ENCODE results near the gene SOX8. TPM values are rescaled to one million over a fixed set of nuclear protein-coding genes. Genes with fewer than 3 reads are reported as not detected.

Gene SOX8
- total RNA-seq, 1 donor from 2014 or later = 0.81 TPM

DNA sequence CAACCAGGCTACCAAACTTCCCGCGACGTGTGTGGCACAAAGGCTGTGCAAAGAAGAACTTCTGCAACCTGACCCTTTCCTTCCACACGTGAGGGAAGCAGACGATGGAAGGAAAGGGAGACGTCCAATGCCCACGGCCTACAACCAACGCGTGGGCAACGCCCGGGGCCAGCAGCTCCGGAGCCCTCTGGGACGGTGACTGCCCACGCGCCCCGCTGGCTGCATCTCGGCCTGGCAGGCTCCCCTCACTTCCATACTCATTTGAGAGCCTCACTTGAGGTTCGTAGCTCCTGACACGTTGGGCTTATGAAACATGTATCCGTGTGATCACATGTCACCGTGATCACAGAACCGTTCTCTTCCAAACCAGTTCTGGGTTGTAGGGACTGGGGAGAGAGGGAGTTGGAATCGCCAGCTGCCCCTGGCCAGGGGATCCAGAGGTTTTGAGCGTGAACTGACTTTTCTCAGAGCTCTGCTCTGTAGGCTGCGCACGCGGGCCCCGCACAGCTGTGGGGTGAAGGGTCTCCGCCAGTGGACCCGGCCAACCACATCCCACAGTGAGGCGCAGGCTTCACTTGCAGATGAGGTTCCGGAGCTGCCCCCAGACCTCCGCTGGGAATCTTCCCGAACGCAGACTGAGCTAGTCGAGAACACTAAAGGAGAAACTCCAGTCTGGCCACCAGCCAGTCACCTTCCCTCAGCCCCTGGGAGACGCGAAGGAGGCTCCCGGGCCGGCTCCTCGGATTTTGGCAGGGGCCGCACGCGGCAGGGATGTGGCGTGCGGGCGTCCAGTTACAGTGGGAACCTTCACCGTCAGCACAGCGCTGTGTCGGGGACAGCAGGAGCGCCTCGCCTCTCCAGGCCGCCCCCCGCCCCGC lies 11.8 kb upstream of the SOX8 start:
- H3K4me3 ChIP-seq = peak overlapping the region; percentile 98
- no peaks in the 10 kb centered on the region for H3K9me3 ChIP-seq
- intact Hi-C loops (cut with DNase I) = no loop called here
- peaks cover 12% of the 10 kb centered on the region for H3K4me1 ChIP-seq
- H3K27ac ChIP-seq = peak overlapping the region; percentile 85
- H3K27me3 ChIP-seq = no peaks in the 10 kb centered on the region
- DNase-seq (peak; percentile 70), ATAC-seq (no peak)
- H3K36me3 ChIP-seq = no peaks in the 10 kb centered on the region
- TF ChIP-seq CTCF (IDR thresholded peaks at IDR 0.05) = no peak

GRCh38 chr16:970386-970765 lies 11.2 kb upstream of the SOX8 start:
- no peaks in the 10 kb centered on the region for H3K27me3 ChIP-seq
- no peaks in the 10 kb centered on the region for H3K36me3 ChIP-seq
- no peaks in the 10 kb centered on the region for H3K9me3 ChIP-seq
- no peak for TF ChIP-seq CTCF (IDR thresholded peaks at IDR 0.05)
- intact Hi-C loops (cut with DNase I) = no loop called here
- DNase-seq = no peak
- peak; percentile 50 for ATAC-seq
- peak overlapping the region; percentile 98 for H3K4me3 ChIP-seq
- peaks cover 12% of the 10 kb centered on the region for H3K4me1 ChIP-seq
- H3K27ac ChIP-seq = peak overlapping the region; percentile 85

DNA sequence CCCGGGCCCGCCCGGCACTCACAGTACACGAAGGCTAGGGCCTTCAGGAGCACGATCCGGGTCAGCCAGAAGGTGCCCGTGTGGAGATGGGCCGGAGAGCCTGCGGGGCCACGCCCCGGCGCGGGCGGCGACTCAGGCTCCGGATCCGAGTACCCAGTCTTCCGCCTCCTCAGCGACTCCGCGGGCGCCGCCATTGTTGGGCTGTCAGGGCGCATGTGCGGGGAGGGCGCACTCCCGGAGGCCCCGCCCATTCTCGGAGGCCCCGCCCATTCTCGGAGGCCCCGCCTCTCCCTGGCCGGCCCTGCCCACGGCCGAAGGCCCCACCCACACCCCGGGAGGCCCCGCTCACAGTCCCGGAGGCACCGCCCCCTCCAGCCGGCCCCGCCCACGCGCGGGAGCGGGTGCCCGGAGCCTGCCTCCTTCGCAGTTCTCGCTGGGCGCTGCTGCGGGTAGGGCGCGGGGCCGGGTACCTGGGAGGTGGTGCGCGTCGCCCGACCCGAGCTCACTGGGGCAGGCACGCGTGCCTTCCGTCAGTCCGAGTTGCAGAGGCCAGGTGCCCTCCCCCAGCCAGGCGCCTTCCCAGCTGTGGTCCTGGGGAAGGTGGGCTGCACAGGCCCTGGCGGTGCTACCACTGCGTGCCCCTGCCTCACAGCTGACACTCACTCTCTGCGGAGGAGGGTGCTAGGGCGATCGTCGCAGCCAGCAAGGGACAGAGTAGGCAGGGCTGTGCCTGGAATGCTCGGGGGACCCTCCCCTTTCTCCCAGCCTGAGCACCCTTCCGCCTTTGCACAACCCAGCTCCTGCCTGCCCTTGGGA lies 10.6 kb upstream of the SOX8 start, which contains the start of gene LMF1:
TSS of gene LMF1 (minus strand) at position 219 of the 816 bp plus-strand sequence. CDS start at position 215, 4 bp downstream.
- DNase-seq = peak; percentile 97
- peak; percentile 99 for ATAC-seq
- Histone ChIP-seq H3K27me3 (no peaks in the 10 kb centered on the region), H3K4me3 (peak within 1 kb of the TSS; percentile 98), H3K4me1 (peaks cover 12% of the 10 kb centered on the region), H3K27ac (peak within 1 kb of the TSS; percentile 85), H3K36me3 (no peaks in the 10 kb centered on the region), H3K9me3 (no peaks in the 10 kb centered on the region)
- intact Hi-C loops (cut with DNase I) = no loop called here
- no peak for TF ChIP-seq CTCF (IDR thresholded peaks at IDR 0.05)

- DNase-seq (no peak), ATAC-seq (no peak)
- H3K27ac ChIP-seq = no peak overlapping the region
- intact Hi-C loops (cut with DNase I) = no loop called here
- no peak overlapping the region for H3K4me3 ChIP-seq
- peaks cover 12% of the 10 kb centered on the region for H3K4me1 ChIP-seq
- no peaks in the 10 kb centered on the region for H3K9me3 ChIP-seq
- H3K36me3 ChIP-seq = no peaks in the 10 kb centered on the region
- no peak for TF ChIP-seq CTCF (IDR thresholded peaks at IDR 0.05)
- no peaks in the 10 kb centered on the region for H3K27me3 ChIP-seq
Observed at GRCh38 chr16:971582-971905, 10.0 kb upstream of the SOX8 start.

DNA sequence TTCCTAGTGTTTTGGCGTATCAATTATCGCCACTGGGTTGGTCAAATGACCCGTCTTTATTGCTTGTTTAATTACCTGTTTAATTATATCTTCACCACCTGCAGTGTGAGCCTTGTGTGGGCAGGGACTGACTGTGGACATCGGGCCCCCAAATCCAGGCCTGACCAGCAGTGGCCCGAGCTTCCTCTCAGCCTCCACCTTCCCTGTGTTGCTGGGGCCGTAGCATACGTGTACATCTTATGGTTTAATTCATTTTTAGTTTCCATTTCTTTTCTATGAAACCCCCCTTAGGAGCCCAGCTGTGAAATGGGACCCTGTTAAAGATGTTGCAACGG lies 9.6 kb upstream of the SOX8 start:
- H3K9me3 ChIP-seq = no peaks in the 10 kb centered on the region
- H3K27me3 ChIP-seq = no peaks in the 10 kb centered on the region
- no peak for TF ChIP-seq CTCF (IDR thresholded peaks at IDR 0.05)
- ATAC-seq (no peak), DNase-seq (no peak)
- no peak overlapping the region for H3K4me3 ChIP-seq
- H3K36me3 ChIP-seq = no peaks in the 10 kb centered on the region
- H3K27ac ChIP-seq = no peak overlapping the region
- intact Hi-C loops (cut with DNase I) = no loop called here
- H3K4me1 ChIP-seq = peaks cover 12% of the 10 kb centered on the region
